HCT116 (cell line): ENCODE measurements around the gene OR6X1. TPM values are rescaled to one million over a fixed set of nuclear protein-coding genes. Genes with fewer than 3 reads are reported as not detected.

ENCODE experiments used
- ATAC-seq: fragments of 200-7000 bp; cut with Tn5 transposase; 2 replicates; pipeline ENCODE4 v1.9.1; 2020; ENCODE audit warnings: mild to moderate bottlenecking, moderate library complexity
- BruUV-seq: library from RNA; stranded (reverse); fragments of 400-500 nt; replicated peaks from 2 replicates; lab custom pipeline; 2021; lab: Mats Ljungman, UMichigan
- CTCF ChIA-PET: fragments of 300-600 bp; sonication (Branson Sonifier 250); formaldehyde crosslinking; loops from one replicate; lab custom pipeline; 2021; ENCODE audit warnings: antibody characterized with exemption; lab: Charles Lee
- POLR2A ChIA-PET: fragments of 300-600, 350-600 bp; sonication (Branson Sonifier 250); formaldehyde crosslinking; loops from one replicate; lab custom pipeline; 2021; ENCODE audit warnings: antibody characterized with exemption; lab: Charles Lee
- RAD21 ChIA-PET, 2 experiments: fragments of 300-600 bp; sonication (Branson Sonifier 250); formaldehyde crosslinking; loops; one replicate each; lab custom pipeline; 2023; ENCODE audit warnings: low total read pairs in 2 of 2; ENCODE audit not compliant: uncharacterized antibody in 2 of 2, unreplicated experiment in 2 of 2, low non-redundant PET in 1 of 2; lab: Charles Lee
- DNase-seq: peaks from one replicate; pipeline ENCODE4 v3.0.0-alpha.2; 2010; ENCODE audit warnings: low read depth, low spot score
- H2AFZ ChIP-seq: fragments of 200-600 bp; shearing (Covaris generic), sonication (generic); 2 replicates; pipeline ENCODE4 v1.6.1; 2017; ENCODE audit warnings: low read depth, mixed run types, mixed read lengths, antibody characterized with exemption, low read length; ENCODE audit not compliant: poor library complexity, severe bottlenecking
- H3K27ac ChIP-seq: 2 replicates; pipeline ENCODE4 v1.5.1; 2012; ENCODE audit warnings: low read depth, low read length
- H3K27me3 ChIP-seq: fragments of 200-600 bp; sonication (generic); 2 replicates; pipeline ENCODE4 v1.6.1; 2016; ENCODE audit warnings: mixed run types, low read length, mixed read lengths; ENCODE audit not compliant: insufficient read depth
- H3K36me3 ChIP-seq, 2 experiments: fragments of 200-500 bp in 1 of 2; fragments of 200-600 bp in 1 of 2; sonication (Bioruptor generic) in 1 of 2; sonication (generic) in 1 of 2; 2 replicates each; pipeline versions ENCODE4 v1.5.1 to v1.6.1; 2014 to 2016; ENCODE audit warnings: low read length in 2 of 2, inconsistent platforms in 1 of 2, mixed read lengths in 1 of 2, mixed run types in 1 of 2; ENCODE audit not compliant: insufficient read depth in 2 of 2, control insufficient read depth in 1 of 2
- H3K4me1 ChIP-seq, 2 experiments: fragments of 200-600 bp in 1 of 2; sonication (generic) in 1 of 2; 2 replicates each; pipeline versions ENCODE4 v1.5.1 to v1.6.1; 2012 to 2017; ENCODE audit warnings: low read length in 2 of 2, inconsistent platforms in 1 of 2, mild to moderate bottlenecking in 1 of 2, mixed read lengths in 1 of 2, mixed run types in 1 of 2, moderate library complexity in 1 of 2; ENCODE audit not compliant: insufficient read depth in 2 of 2, control insufficient read depth in 1 of 2
- H3K4me2 ChIP-seq: fragments of 200-600 bp; sonication (generic); 2 replicates; pipeline ENCODE4 v1.6.1; 2017; ENCODE audit warnings: mixed run types, low read length, mixed read lengths
- H3K4me3 ChIP-seq, 2 experiments: fragments of 200-600 bp in 1 of 2; sonication (generic) in 1 of 2; replicated peaks in 1 of 2; 2 replicates each; pipeline ENCODE4 v1.5.1; 2011 to 2016; ENCODE audit warnings: low read length in 2 of 2, control low read depth in 1 of 2, low read depth in 1 of 2, mild to moderate bottlenecking in 1 of 2, mixed read lengths in 1 of 2, mixed run types in 1 of 2
- H3K79me2 ChIP-seq: fragments of 200-600 bp; sonication (generic); 2 replicates; pipeline ENCODE4 v1.6.1; 2017; ENCODE audit warnings: mild to moderate bottlenecking, mixed run types, low read length, moderate library complexity, mixed read lengths; ENCODE audit not compliant: insufficient read depth
- H3K9ac ChIP-seq: fragments of 200-600 bp; sonication (generic); 2 replicates; pipeline ENCODE4 v1.6.1; 2016; ENCODE audit warnings: low read length, mixed read lengths
- H3K9me2 ChIP-seq: fragments of 200-600 bp; sonication (generic), shearing (Covaris generic); 2 replicates; pipeline ENCODE4 v1.6.1; 2017; ENCODE audit warnings: mixed run types, mild to moderate bottlenecking, moderate library complexity; ENCODE audit not compliant: insufficient read depth
- H3K9me3 ChIP-seq, 2 experiments: fragments of 200-500 bp in 1 of 2; fragments of 200-600 bp in 1 of 2; sonication (Bioruptor generic) in 1 of 2; sonication (generic) in 1 of 2; 2 replicates each; pipeline ENCODE4 v1.6.1; 2014 to 2017; ENCODE audit warnings: low read length in 2 of 2, mixed read lengths in 2 of 2, inconsistent platforms in 1 of 2, low read depth in 1 of 2, mild to moderate bottlenecking in 1 of 2, mixed run types in 1 of 2, moderate library complexity in 1 of 2; ENCODE audit not compliant: control insufficient read depth in 1 of 2, insufficient read depth in 1 of 2
- H4K20me1 ChIP-seq: fragments of 200-600 bp; sonication (generic), shearing (Covaris generic); 2 replicates; pipeline ENCODE4 v1.6.1; 2017; ENCODE audit warnings: mixed run types, mild to moderate bottlenecking, moderate library complexity; ENCODE audit not compliant: insufficient read depth
- CEBPB ChIP-seq: IDR thresholded peaks from 2 replicates; pipeline ENCODE4 v1.6.1; 2012; ENCODE audit warnings: low read depth
- CTCF ChIP-seq, 3 experiments: fragments of 200-600 bp in 1 of 3; sonication (generic) in 1 of 3; IDR thresholded peaks in 2 of 3; conservative IDR thresholded peaks in 1 of 3; 2 replicates each; pipeline ENCODE4 v1.5.1; 2012 to 2017; ENCODE audit warnings: low read depth in 2 of 3, low read length in 2 of 3, antibody characterized with exemption in 1 of 3, borderline replicate concordance in 1 of 3, control low read depth in 1 of 3, mild to moderate bottlenecking in 1 of 3, mixed read lengths in 1 of 3, mixed run types in 1 of 3, moderate library complexity in 1 of 3; ENCODE audit not compliant: insufficient read depth in 1 of 3
- EZH2 ChIP-seq: fragments of 200-600 bp; sonication (generic); IDR thresholded peaks from 2 replicates; pipeline ENCODE4 v1.6.1; 2017; ENCODE audit warnings: antibody characterized with exemption, mixed run types
- FOSL1 ChIP-seq: IDR thresholded peaks from 2 replicates; pipeline ENCODE4 v1.6.1; 2012; ENCODE audit warnings: low read depth
- REST ChIP-seq: IDR thresholded peaks from 2 replicates; pipeline ENCODE4 v1.6.1; 2012; ENCODE audit warnings: low read depth
- SIN3A ChIP-seq: IDR thresholded peaks from 2 replicates; pipeline ENCODE4 v1.6.1; 2012; ENCODE audit warnings: low read depth
- SP1 ChIP-seq: IDR thresholded peaks from 2 replicates; pipeline ENCODE4 v1.6.1; 2012; ENCODE audit warnings: low read depth
- TCF7L2 ChIP-seq: IDR thresholded peaks from 2 replicates; pipeline ENCODE4 v1.7.0; 2011; ENCODE audit warnings: borderline replicate concordance, inconsistent platforms; ENCODE audit not compliant: insufficient read depth, insufficient read length; ENCODE audit errors: extremely low read depth
- YY1 ChIP-seq: IDR thresholded peaks from 2 replicates; pipeline ENCODE4 v1.6.1; 2011; ENCODE audit warnings: low read length, low read depth, moderate library complexity, mild to moderate bottlenecking; ENCODE audit not compliant: insufficient replicate concordance; ENCODE audit errors: extremely low read depth
- intact Hi-C: fragments of 100-400 bp; cut with micrococcal nuclease; formaldehyde crosslinking; loops from 2 replicates; pipeline ENCODE4 v1.10.0; 2022
- total RNA-seq: library from RNA; stranded (reverse); gene quantifications from one replicate; pipeline ENCODE4 v1.2.1, GENCODE V29; 2021; ENCODE audit not compliant: unreplicated experiment

The OR6X1 gene
- total RNA-seq, 1 experiment from 2014 or later, result not detected

GRCh38 chr11:123771664-123772063 is 17.3 kb upstream of the OR6X1 start (continued):
- TF ChIP-seq REST, result no peak

DNA sequence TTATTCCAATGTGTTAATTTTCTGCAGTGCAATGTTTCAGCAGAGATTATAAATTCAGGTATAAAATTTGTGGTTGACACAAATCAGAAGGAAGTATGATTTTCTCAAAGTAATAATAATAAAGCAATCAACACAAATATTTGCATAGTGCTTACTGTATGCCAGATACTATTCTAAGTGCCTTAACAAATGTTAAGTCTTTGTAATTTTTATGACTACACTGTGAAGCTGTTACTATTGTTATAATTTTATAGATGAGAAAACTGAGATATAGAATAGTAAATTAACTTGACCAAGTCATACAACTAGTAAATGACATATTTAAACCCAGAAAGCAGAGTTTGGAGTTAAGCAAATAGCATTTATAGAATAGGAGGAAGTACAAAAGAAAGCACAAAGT is 16.4 kb upstream of the OR6X1 start:
- H3K4me3 ChIP-seq, result no peak overlapping the region
- H3K9me3 ChIP-seq, result no peaks in the 10 kb centered on the region
- no peaks in the 10 kb centered on the region for H4K20me1 ChIP-seq
- ChIA-PET RAD21 (no interaction called here), CTCF (no interaction called here), POLR2A (no interaction called here)
- intact Hi-C loops, result no loop called here
- ATAC-seq (no peak), DNase-seq (no peak)
- no peaks in the 10 kb centered on the region for H3K4me1 ChIP-seq
- no peak overlapping the region for H3K27ac ChIP-seq
- no peaks in the 10 kb centered on the region for H3K79me2 ChIP-seq
- H3K27me3 ChIP-seq, result no peaks in the 10 kb centered on the region
- BruUV-seq, result no TSS peak
- H3K36me3 ChIP-seq, result no peaks in the 10 kb centered on the region
- H2AFZ ChIP-seq, result no peak overlapping the region
- H3K9ac ChIP-seq, result no peak overlapping the region
- TF ChIP-seq FOSL1 (no peak), SP1 (no peak), SIN3A (no peak), REST (no peak), YY1 (no peak), CEBPB (no peak), EZH2 (no peak), TCF7L2 (no peak), CTCF (IDR thresholded peaks at IDR 0.05 in 2 of 3, conservative IDR thresholded peaks at IDR 0.05 in 1 of 3; ENCODE audit: borderline replicate concordance in 1 of 3, insufficient read depth in 1 of 3, low read depth in 2 of 3, low read length in 2 of 3) (no peak)
- H3K4me2 ChIP-seq, result no peak overlapping the region
- no peaks in the 10 kb centered on the region for H3K9me2 ChIP-seq
